HG03097 (cell line): ENCODE results near the gene TDRD9.

Source experiments
- ATAC-seq: cut with Tn5 transposase; IDR thresholded peaks from one replicate; pipeline ENCODE4 v1.9.1; 2021; ENCODE audit not compliant: unreplicated experiment, low FRiP score

The TDRD9 gene

GRCh38 chr14:104099096-104100041 is 171.1 kb downstream of the TDRD9 start:
- no peak for ATAC-seq

GRCh38 chr14:104100171-104101085 is 172.2 kb downstream of the TDRD9 start:
- no peak for ATAC-seq

GRCh38 chr14:104101086-104101621 is 172.9 kb downstream of the TDRD9 start:
- no peak for ATAC-seq

GRCh38 chr14:104101651-104102281 is 173.5 kb downstream of the TDRD9 start:
- no peak for ATAC-seq
